GM19099 (cell line): ENCODE data around the gene SPACDR.

Experiments
- POLR2A ChIP-seq: IDR thresholded peaks from 3 replicates; pipeline ENCODE4 v1.6.1; 2011; ENCODE audit warnings: low read depth; ENCODE audit not compliant: insufficient read length; ENCODE audit errors: extremely low read depth

The SPACDR gene

GRCh38 chr7:100432621-100433275 is 31.3 kb downstream of the SPACDR start:
- TF ChIP-seq POLR2A, result no peak

GRCh38 chr7:100432053-100432452 is 32.0 kb downstream of the SPACDR start:
- TF ChIP-seq POLR2A, result no peak

GRCh38 chr7:100431286-100431735 is 32.7 kb downstream of the SPACDR start:
- no peak for TF ChIP-seq POLR2A

- TF ChIP-seq POLR2A, result no peak
Measured at GRCh38 chr7:100430493-100431285, 33.4 kb downstream of the SPACDR start.

- peak; percentile 62 for TF ChIP-seq POLR2A
Measured at GRCh38 chr7:100429637-100430492, 34.2 kb downstream of the SPACDR start, which contains the start of gene MEPCE. MEPCE (plus strand) TSS chr7:100429831; CDS start chr7:100430019, 188 bp downstream.

- peak; percentile 86 for TF ChIP-seq POLR2A
Measured at GRCh38 chr7:100428967-100429636, 35.0 kb downstream of the SPACDR start.

- peak; percentile 100 for TF ChIP-seq POLR2A
Measured at GRCh38 chr7:100428199-100428966, 35.7 kb downstream of the SPACDR start, which contains the start of gene ZCWPW1. ZCWPW1 (minus strand) TSS chr7:100428703; CDS start chr7:100420649, 8,054 bp downstream.

- TF ChIP-seq POLR2A, result no peak
Measured at GRCh38 chr7:100427762-100428198, 36.3 kb downstream of the SPACDR start.

- no peak for TF ChIP-seq POLR2A
Measured at GRCh38 chr7:100426516-100426915, 37.5 kb downstream of the SPACDR start.

GRCh38 chr7:100425347-100425746 is 38.7 kb downstream of the SPACDR start:
- no peak for TF ChIP-seq POLR2A

GRCh38 chr7:100423315-100423714 is 40.7 kb downstream of the SPACDR start:
- TF ChIP-seq POLR2A, result no peak

- no peak for TF ChIP-seq POLR2A
Measured at GRCh38 chr7:100419660-100420226, 44.3 kb downstream of the SPACDR start.

- no peak for TF ChIP-seq POLR2A
Measured at GRCh38 chr7:100418930-100419659, 45.0 kb downstream of the SPACDR start.
